Measurements from ENCODE around the gene TEX54. TPM values are rescaled to one million over a fixed set of nuclear protein-coding genes. Genes with fewer than 3 reads are reported as not detected.
A peak's percentile ranks its signal among the peaks of the same experiment; 100 is the strongest.

Gene TEX54
- total and polyA plus RNA-seq, 2 of the 13 experiments (the other 11 are each of a cell fraction or from before 2014, with no cell fraction given): not detected

- TF ChIP-seq DR1 (CRISPR knock-in tag; IDR thresholded peaks at IDR 0.05) (no peak), NKX3-1 (CRISPR knock-in tag; IDR thresholded peaks at IDR 0.05) (no peak), ATF7-NPFF (CRISPR knock-in tag; IDR thresholded peaks at IDR 0.05; ENCODE audit: low read depth) (peak; percentile 71), KAT2B (IDR thresholded peaks at IDR 0.05; ENCODE audit: borderline replicate concordance, low read depth, low read length) (no peak), ZNF350 (CRISPR knock-in tag; IDR thresholded peaks at IDR 0.05; ENCODE audit: borderline replicate concordance, low read depth) (peak; percentile 78; the same call in 1 of the 2 replicates), SIN3A (IDR thresholded peaks at IDR 0.05; ENCODE audit: borderline replicate concordance, low read depth, low read length) (peak; percentile 59; the same call in 1 of the 2 replicates), CREB1 (IDR thresholded peaks at IDR 0.05) (no peak), CREB1 (CRISPR knock-in tag; IDR thresholded peaks at IDR 0.05) (no peak), REXO4 (CRISPR knock-in tag; IDR thresholded peaks at IDR 0.05; ENCODE audit: borderline replicate concordance) (peak; percentile 86; the same call in 1 of the 2 replicates), ZNF292 (CRISPR knock-in tag; IDR thresholded peaks at IDR 0.05; ENCODE audit: borderline replicate concordance, low read depth) (no peak), ZMYM3 (CRISPR knock-in tag; IDR thresholded peaks at IDR 0.05) (no peak; the same call in 1 of the 2 replicates), ZNF263 (CRISPR knock-in tag; IDR thresholded peaks at IDR 0.05) (no peak), ERF (CRISPR knock-in tag; IDR thresholded peaks at IDR 0.05) (peak; percentile 48; the same call in 1 of the 2 replicates), PHF5A (CRISPR knock-in tag; IDR thresholded peaks at IDR 0.05; ENCODE audit: low read depth, unreplicated experiment) (no peak), HIVEP1 (CRISPR knock-in tag; IDR thresholded peaks at IDR 0.05) (peak; percentile 63; the same call in 1 of the 2 replicates), ZNF12 (CRISPR knock-in tag; IDR thresholded peaks at IDR 0.05) (no peak)
- TF ChIP-seq, protein P1, sequence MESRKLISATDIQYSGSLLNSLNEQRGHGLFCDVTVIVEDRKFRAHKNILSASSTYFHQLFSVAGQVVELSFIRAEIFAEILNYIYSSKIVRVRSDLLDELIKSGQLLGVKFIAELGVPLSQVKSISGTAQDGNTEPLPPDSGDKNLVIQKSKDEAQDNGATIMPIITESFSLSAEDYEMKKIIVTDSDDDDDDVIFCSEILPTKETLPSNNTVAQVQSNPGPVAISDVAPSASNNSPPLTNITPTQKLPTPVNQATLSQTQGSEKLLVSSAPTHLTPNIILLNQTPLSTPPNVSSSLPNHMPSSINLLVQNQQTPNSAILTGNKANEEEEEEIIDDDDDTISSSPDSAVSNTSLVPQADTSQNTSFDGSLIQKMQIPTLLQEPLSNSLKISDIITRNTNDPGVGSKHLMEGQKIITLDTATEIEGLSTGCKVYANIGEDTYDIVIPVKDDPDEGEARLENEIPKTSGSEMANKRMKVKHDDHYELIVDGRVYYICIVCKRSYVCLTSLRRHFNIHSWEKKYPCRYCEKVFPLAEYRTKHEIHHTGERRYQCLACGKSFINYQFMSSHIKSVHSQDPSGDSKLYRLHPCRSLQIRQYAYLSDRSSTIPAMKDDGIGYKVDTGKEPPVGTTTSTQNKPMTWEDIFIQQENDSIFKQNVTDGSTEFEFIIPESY (CRISPR knock-in tag; IDR thresholded peaks at IDR 0.05): no peak
- TF ChIP-seq, protein P2, sequence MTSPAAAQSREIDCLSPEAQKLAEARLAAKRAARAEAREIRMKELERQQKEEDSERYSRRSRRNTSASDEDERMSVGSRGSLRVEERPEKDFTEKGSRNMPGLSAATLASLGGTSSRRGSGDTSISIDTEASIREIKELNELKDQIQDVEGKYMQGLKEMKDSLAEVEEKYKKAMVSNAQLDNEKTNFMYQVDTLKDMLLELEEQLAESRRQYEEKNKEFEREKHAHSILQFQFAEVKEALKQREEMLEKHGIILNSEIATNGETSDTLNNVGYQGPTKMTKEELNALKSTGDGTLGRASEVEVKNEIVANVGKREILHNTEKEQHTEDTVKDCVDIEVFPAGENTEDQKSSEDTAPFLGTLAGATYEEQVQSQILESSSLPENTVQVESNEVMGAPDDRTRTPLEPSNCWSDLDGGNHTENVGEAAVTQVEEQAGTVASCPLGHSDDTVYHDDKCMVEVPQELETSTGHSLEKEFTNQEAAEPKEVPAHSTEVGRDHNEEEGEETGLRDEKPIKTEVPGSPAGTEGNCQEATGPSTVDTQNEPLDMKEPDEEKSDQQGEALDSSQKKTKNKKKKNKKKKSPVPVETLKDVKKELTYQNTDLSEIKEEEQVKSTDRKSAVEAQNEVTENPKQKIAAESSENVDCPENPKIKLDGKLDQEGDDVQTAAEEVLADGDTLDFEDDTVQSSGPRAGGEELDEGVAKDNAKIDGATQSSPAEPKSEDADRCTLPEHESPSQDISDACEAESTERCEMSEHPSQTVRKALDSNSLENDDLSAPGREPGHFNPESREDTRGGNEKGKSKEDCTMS (CRISPR knock-in tag; conservative IDR thresholded peaks at IDR 0.05): no peak; the same call in 1 of the 2 replicates
- TF ChIP-seq, protein P3, sequence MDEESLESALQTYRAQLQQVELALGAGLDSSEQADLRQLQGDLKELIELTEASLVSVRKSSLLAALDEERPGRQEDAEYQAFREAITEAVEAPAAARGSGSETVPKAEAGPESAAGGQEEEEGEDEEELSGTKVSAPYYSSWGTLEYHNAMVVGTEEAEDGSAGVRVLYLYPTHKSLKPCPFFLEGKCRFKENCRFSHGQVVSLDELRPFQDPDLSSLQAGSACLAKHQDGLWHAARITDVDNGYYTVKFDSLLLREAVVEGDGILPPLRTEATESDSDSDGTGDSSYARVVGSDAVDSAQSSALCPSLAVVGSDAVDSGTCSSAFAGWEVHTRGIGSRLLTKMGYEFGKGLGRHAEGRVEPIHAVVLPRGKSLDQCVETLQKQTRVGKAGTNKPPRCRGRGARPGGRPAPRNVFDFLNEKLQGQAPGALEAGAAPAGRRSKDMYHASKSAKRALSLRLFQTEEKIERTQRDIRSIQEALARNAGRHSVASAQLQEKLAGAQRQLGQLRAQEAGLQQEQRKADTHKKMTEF (CRISPR knock-in tag; IDR thresholded peaks at IDR 0.05): peak; percentile 89
- TF ChIP-seq, protein P4, sequence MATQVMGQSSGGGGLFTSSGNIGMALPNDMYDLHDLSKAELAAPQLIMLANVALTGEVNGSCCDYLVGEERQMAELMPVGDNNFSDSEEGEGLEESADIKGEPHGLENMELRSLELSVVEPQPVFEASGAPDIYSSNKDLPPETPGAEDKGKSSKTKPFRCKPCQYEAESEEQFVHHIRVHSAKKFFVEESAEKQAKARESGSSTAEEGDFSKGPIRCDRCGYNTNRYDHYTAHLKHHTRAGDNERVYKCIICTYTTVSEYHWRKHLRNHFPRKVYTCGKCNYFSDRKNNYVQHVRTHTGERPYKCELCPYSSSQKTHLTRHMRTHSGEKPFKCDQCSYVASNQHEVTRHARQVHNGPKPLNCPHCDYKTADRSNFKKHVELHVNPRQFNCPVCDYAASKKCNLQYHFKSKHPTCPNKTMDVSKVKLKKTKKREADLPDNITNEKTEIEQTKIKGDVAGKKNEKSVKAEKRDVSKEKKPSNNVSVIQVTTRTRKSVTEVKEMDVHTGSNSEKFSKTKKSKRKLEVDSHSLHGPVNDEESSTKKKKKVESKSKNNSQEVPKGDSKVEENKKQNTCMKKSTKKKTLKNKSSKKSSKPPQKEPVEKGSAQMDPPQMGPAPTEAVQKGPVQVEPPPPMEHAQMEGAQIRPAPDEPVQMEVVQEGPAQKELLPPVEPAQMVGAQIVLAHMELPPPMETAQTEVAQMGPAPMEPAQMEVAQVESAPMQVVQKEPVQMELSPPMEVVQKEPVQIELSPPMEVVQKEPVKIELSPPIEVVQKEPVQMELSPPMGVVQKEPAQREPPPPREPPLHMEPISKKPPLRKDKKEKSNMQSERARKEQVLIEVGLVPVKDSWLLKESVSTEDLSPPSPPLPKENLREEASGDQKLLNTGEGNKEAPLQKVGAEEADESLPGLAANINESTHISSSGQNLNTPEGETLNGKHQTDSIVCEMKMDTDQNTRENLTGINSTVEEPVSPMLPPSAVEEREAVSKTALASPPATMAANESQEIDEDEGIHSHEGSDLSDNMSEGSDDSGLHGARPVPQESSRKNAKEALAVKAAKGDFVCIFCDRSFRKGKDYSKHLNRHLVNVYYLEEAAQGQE (IDR thresholded peaks at IDR 0.05; ENCODE audit: borderline replicate concordance in 1 of 2, low read depth in 1 of 2, low read length in 2 of 2): 0 out of 4 replicates have a peak, but pooled peaks of 1 of the 2 experiments have one; percentile 40
Measured at GRCh38 chr11:62791501-62792201, 41.0 kb downstream of the TEX54 start, which contains the start of gene TMEM223 (continued).
